Left ventricle myocardium inferior (tissue), 1 donor: Measurements from ENCODE around the gene ATN1. TPM values are rescaled to one million over a fixed set of nuclear protein-coding genes. Genes with fewer than 3 reads are reported as not detected.

ENCODE experiments used
- DNase-seq: peaks from one replicate; pipeline ENCODE4 v3.0.0-alpha.2; 2020
- H3K27ac ChIP-seq: fragments of 200-600 bp; replicated peaks from 2 replicates; pipeline ENCODE4 v1.8.0; 2021
- H3K27me3 ChIP-seq: fragments of 200-600 bp; 2 replicates; pipeline ENCODE4 v1.8.0; 2021; ENCODE audit warnings: low read depth
- H3K36me3 ChIP-seq: fragments of 200-600 bp; 2 replicates; pipeline ENCODE4 v1.8.0; 2021
- H3K4me1 ChIP-seq: fragments of 200-600 bp; 2 replicates; pipeline ENCODE4 v1.8.0; 2021
- H3K4me3 ChIP-seq: fragments of 200-600 bp; 2 replicates; pipeline ENCODE4 v1.8.0; 2021; ENCODE audit warnings: mild to moderate bottlenecking, moderate library complexity
- H3K9me3 ChIP-seq: fragments of 200-600 bp; replicated peaks from 2 replicates; pipeline ENCODE4 v1.8.0; 2021
- intact Hi-C: fragments of 100-400 bp; cut with micrococcal nuclease; formaldehyde crosslinking; loops from one replicate; pipeline ENCODE4 v1.11.0; 2022
- total RNA-seq: library from RNA; stranded (reverse); fragmentation: NEBNext Ultra II Directional; extraction: Animal tissue kit (Norgen Biotek cat#: 25700); gene quantifications from one replicate; pipeline ENCODE4 v1.2.1, GENCODE V29; 2021
- TF ChIP-seq, protein P1 (sequence below): fragments of 200-600 bp; IDR thresholded peaks from 2 replicates; pipeline ENCODE4 v1.8.0; 2021; ENCODE audit warnings: antibody characterized with exemption, mild to moderate bottlenecking, borderline replicate concordance
- donor health status: DM: no; HTN: yes; CAD: no; lungs with severe emphysema.

ATN1 gene
- total RNA-seq, 1 donor from 2014 or later, result 71.4 TPM

- DNase-seq, result no peak
- Histone ChIP-seq H3K27ac (no peak overlapping the region), H3K36me3 (no peaks in the 10 kb centered on the region), H3K27me3 (no peaks in the 10 kb centered on the region), H3K4me3 (no peak overlapping the region), H3K9me3 (no peaks in the 10 kb centered on the region), H3K4me1 (peaks cover 59% of the 10 kb centered on the region)
- intact Hi-C loops, result no loop called here
- TF ChIP-seq, protein P1, sequence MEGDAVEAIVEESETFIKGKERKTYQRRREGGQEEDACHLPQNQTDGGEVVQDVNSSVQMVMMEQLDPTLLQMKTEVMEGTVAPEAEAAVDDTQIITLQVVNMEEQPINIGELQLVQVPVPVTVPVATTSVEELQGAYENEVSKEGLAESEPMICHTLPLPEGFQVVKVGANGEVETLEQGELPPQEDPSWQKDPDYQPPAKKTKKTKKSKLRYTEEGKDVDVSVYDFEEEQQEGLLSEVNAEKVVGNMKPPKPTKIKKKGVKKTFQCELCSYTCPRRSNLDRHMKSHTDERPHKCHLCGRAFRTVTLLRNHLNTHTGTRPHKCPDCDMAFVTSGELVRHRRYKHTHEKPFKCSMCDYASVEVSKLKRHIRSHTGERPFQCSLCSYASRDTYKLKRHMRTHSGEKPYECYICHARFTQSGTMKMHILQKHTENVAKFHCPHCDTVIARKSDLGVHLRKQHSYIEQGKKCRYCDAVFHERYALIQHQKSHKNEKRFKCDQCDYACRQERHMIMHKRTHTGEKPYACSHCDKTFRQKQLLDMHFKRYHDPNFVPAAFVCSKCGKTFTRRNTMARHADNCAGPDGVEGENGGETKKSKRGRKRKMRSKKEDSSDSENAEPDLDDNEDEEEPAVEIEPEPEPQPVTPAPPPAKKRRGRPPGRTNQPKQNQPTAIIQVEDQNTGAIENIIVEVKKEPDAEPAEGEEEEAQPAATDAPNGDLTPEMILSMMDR, result no peak
Measured at GRCh38 chr12:6957151-6957701, 29.5 kb downstream of the ATN1 start.

GRCh38 chr12:6957741-6958608 lies 30.2 kb downstream of the ATN1 start:
- TF ChIP-seq, protein P1, result no peak
- Histone ChIP-seq H3K36me3 (no peaks in the 10 kb centered on the region), H3K4me1 (peaks cover 66% of the 10 kb centered on the region), H3K4me3 (no peak overlapping the region), H3K27ac (peak overlapping the region; percentile 86), H3K27me3 (no peaks in the 10 kb centered on the region), H3K9me3 (no peaks in the 10 kb centered on the region)
- intact Hi-C loops, result no loop called here
- DNase-seq, result no peak

DNA sequence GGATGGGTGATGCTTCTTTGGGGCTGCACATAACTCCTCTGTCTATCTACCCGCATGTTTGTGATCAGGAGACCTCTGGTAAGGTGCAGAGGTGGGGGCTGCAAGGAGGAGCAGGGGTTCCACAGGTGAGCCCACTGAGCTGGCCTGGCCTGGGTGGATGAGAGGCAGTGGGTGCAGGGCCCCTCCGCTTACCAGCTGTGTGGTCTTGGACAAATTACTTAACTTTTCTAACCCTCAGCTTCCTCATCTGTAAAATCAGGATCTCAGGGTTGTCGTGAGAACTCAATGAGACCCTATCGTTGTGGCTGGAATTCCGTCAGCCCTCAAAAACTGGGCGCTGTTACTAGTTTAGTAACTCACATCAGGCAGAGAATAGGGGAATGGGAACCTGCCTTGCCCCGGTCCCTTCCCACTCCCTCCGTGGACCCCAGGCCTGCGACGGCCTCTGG lies 30.9 kb downstream of the ATN1 start:
- H3K4me3 ChIP-seq, result peak overlapping the region; percentile 48
- H3K9me3 ChIP-seq, result no peaks in the 10 kb centered on the region
- no peaks in the 10 kb centered on the region for H3K36me3 ChIP-seq
- TF ChIP-seq, protein P1, result no peak
- H3K27me3 ChIP-seq, result no peaks in the 10 kb centered on the region
- peak overlapping the region; percentile 86 for H3K27ac ChIP-seq
- no peak for DNase-seq
- intact Hi-C loops, result no loop called here
- H3K4me1 ChIP-seq, result peaks cover 59% of the 10 kb centered on the region

DNA sequence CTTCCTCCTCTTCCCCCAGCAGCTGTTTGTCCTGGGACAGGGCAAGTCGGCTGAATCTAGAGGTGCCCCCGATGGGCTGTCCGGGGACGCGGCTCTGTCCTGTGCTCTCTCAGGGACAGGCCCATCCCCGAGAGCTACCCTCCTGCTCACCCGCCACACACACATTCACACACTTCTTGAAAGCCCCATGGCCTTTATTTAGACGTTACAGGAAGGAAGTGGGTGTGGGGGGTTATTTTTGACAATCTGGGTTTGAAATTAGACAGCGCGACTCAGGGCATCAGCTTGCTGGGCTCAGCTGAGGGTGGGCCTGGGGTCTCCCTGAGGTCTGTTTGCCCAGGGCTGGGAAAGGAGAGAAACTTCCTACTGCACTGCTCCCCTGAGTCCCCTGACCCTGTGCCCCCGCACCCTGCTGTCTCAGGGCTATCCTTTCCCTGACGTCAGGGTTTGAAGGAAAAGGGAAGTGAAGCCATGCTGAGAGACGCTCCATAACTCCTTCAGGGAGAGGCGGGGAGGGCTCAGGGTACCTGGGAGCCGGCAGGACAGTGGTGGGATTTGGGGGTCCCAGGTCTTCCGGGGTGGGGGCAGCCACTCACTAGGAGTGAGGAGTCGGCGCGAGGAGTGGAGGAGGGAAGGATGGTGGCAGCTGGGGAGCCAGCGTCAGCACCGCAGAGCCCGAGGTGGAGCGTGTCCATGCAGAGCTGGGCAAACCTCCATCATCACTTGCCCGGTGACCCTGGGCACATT lies 31.5 kb downstream of the ATN1 start:
- intact Hi-C loops, result no loop called here
- peak; percentile 35 for DNase-seq
- H3K9me3 ChIP-seq, result no peaks in the 10 kb centered on the region
- no peaks in the 10 kb centered on the region for H3K36me3 ChIP-seq
- H3K4me3 ChIP-seq, result peak overlapping the region; percentile 48
- H3K4me1 ChIP-seq, result peaks cover 55% of the 10 kb centered on the region
- peak overlapping the region; percentile 86 for H3K27ac ChIP-seq
- H3K27me3 ChIP-seq, result no peaks in the 10 kb centered on the region
- TF ChIP-seq, protein P1, result no peak

- no peaks in the 10 kb centered on the region for H3K27me3 ChIP-seq
- no peaks in the 10 kb centered on the region for H3K36me3 ChIP-seq
- H3K4me3 ChIP-seq, result peak overlapping the region; percentile 48
- intact Hi-C loops, result loop anchor here (10.0 kb wide), 1 partner anchor 55 kb away; the partner anchor contains the start of gene LPCAT3
- TF ChIP-seq, protein P1, result no peak
- H3K27ac ChIP-seq, result peak overlapping the region; percentile 86
- H3K9me3 ChIP-seq, result no peaks in the 10 kb centered on the region
- peak; percentile 15 for DNase-seq
- H3K4me1 ChIP-seq, result peaks cover 61% of the 10 kb centered on the region
Measured at GRCh38 chr12:6959805-6960592, 32.2 kb downstream of the ATN1 start.
